Adrenal gland (tissue), 12 donors: ENCODE results near the gene SPON2. TPM values are rescaled to one million over a fixed set of nuclear protein-coding genes. Genes with fewer than 3 reads are reported as not detected.
A peak's percentile ranks its signal among the peaks of the same experiment; 100 is the strongest.

Experiments used
- DNase-seq, 7 donors: peaks; one replicate each; pipeline ENCODE4 v3.0.0-alpha.2; 2019 to 2020
- H3K27ac ChIP-seq, 5 donors: fragments of 200-600 bp; sonication (generic) in 4 of 5; 1 replicate in 3 of 5; 2 replicates in 2 of 5; pipeline versions ENCODE4 v1.5.1 to v1.8.0; 2016 to 2020; ENCODE audit warnings: mild to moderate bottlenecking in 1 of 5
- H3K27me3 ChIP-seq: fragments of 200-600 bp; 2 replicates; pipeline ENCODE4 v1.8.0; 2021
- H3K36me3 ChIP-seq, 2 donors: fragments of 200-600 bp; replicated peaks in 1 of 2; 1 replicate in 1 of 2; 2 replicates in 1 of 2; pipeline versions ENCODE4 v1.5.1 to v1.8.0; 2018 to 2022
- H3K4me1 ChIP-seq, 2 donors: fragments of 200-600 bp; replicated peaks in 1 of 2; 1 replicate in 1 of 2; 2 replicates in 1 of 2; pipeline versions ENCODE4 v1.5.1 to v1.8.0; 2018 to 2021
- H3K4me3 ChIP-seq, 4 donors: fragments of 200-600 bp; sonication (generic) in 3 of 4; one replicate each; pipeline ENCODE4 v1.5.1; 2016 to 2018
- H3K9me3 ChIP-seq, 3 donors: fragments of 200-600 bp; sonication (generic) in 1 of 3; replicated peaks in 1 of 3; 1 replicate in 2 of 3; 2 replicates in 1 of 3; pipeline versions ENCODE4 v1.5.1 to v1.8.0; 2016 to 2021
- POLR2A ChIP-seq, 2 donors: fragments of 450-650 bp; IDR thresholded peaks; one replicate each; pipeline ENCODE4 v1.6.1; 2017; ENCODE audit warnings: antibody characterized with exemption in 2 of 2, mild to moderate bottlenecking in 2 of 2, moderate library complexity in 1 of 2
- WGBS, 4 donors: extraction: QIAGEN DNeasy Blood & Tissue Kit in 2 of 4; methylation state at CpG; one replicate each; pipeline versions ENCODE4 v1.1.5 to v1.1.7; 2013 to 2017; 5-methylcytosine and 5-hydroxymethylcytosine counted together
- intact Hi-C, 2 donors: fragments of 100-400 bp; cut with DNase I; formaldehyde crosslinking; loops; one replicate each; pipeline versions ENCODE4 v1.14.1 to v1.15.0; 2022 to 2023
- polyA plus RNA-seq, 3 donors: library from polyadenylated mRNA; stranded (reverse); fragments of 200-250 nt in 2 of 3; fragments of 350-450 nt in 1 of 3; fragmentation: Illumina TruSeq in 1 of 3; extraction: RNeasy Lipid Tissue Mini Kit (QIAGEN cat#74804) in 1 of 3; gene quantifications; one replicate each; pipeline ENCODE4 v1.2.3, GENCODE V29; 2013 to 2014
- total RNA-seq, 9 donors: library from RNA; depleted of rRNA in 4 of 9; stranded (reverse); fragments of >200 nt in 4 of 9; fragments of 120-200 nt in 1 of 9; fragmentation: NEBNext Ultra II Directional in 1 of 9; extraction: Animal tissue kit (Norgen Biotek cat#: 25700) in 1 of 9; gene quantifications; one replicate each; pipeline versions ENCODE4 v1.1.0 to v1.2.4, GENCODE V29; 2013 to 2023
- TF ChIP-seq, protein P1 (sequence below), 6 experiments: fragments of 450-650 bp in 4 of 6; fragments of 200-600 bp in 2 of 6; sonication (generic) in 1 of 6; IDR thresholded peaks; 1 replicate in 5 of 6; 2 replicates in 1 of 6; pipeline versions ENCODE4 v1.5.1 to v1.8.0; 2016 to 2021; ENCODE audit warnings: antibody characterized with exemption in 6 of 6, mild to moderate bottlenecking in 2 of 6, moderate library complexity in 1 of 6
- donor health status: healthy with polysubstance abuse.
- donor health status: Bipolar disorder and iron deficiency.
- donor health status: DM: yes; HTN: yes; CAD: no.
- donor health status: DM: no; HTN: no; CAD: no.
- donor health status: DM: no; HTN: no; CAD: no.
- donor health status: DM: yes; HTN: yes; CAD: no.

SPON2 gene
- total and polyA plus RNA-seq, 12 donors, result 4.1 to 206 (median 73.3) TPM

DNA sequence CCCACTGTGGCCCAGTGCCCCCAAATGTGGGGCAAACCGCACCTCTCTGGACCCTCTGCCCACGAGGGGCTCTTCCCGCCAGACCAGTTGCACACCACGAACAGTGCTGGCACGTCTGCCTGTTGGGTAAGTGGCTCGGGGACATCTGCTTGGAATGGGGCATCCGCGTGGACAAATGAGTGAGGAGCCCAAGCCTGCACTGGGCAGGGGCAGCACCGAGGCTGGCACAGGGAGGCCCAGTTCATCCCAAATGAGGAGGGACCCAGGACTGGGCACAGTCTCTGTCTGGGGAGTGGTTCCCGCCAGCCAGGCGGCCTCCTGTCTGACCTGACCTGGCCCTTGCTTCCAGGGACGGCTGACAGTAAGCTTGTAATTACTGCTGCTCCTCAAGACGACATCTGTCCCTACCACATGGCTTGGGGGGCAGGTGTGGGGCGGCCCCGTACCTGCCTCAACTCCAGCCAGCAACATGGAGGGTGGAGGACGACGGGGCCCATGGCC is 3.2 kb downstream of the SPON2 start:
- intact Hi-C loops, result loop anchor here (5.0 kb wide), 2 partner anchors 78 to 98 kb away; partner anchors contain the start of gene CTBP1 (in 1 of the 2)
- peak overlapping the region in 1 of 5 donors; percentile 13 for H3K27ac ChIP-seq
- H3K4me1 ChIP-seq, result peaks cover 12 to 31% of the 10 kb centered on the region in 2 donors
- no peak for TF ChIP-seq POLR2A (IDR thresholded peaks at IDR 0.05)
- TF ChIP-seq, protein P1, sequence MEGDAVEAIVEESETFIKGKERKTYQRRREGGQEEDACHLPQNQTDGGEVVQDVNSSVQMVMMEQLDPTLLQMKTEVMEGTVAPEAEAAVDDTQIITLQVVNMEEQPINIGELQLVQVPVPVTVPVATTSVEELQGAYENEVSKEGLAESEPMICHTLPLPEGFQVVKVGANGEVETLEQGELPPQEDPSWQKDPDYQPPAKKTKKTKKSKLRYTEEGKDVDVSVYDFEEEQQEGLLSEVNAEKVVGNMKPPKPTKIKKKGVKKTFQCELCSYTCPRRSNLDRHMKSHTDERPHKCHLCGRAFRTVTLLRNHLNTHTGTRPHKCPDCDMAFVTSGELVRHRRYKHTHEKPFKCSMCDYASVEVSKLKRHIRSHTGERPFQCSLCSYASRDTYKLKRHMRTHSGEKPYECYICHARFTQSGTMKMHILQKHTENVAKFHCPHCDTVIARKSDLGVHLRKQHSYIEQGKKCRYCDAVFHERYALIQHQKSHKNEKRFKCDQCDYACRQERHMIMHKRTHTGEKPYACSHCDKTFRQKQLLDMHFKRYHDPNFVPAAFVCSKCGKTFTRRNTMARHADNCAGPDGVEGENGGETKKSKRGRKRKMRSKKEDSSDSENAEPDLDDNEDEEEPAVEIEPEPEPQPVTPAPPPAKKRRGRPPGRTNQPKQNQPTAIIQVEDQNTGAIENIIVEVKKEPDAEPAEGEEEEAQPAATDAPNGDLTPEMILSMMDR (IDR thresholded peaks at IDR 0.05), result no peak
- no peak overlapping the region for H3K4me3 ChIP-seq
- no peaks in the 10 kb centered on the region for H3K9me3 ChIP-seq
- no peak for DNase-seq
- peaks cover 22% of the 10 kb centered on the region for H3K27me3 ChIP-seq
- no peaks in the 10 kb centered on the region for H3K36me3 ChIP-seq
- WGBS, 4 donors, result 88 to 97% (median 92%) methylated on average over 7 to 17 of the region's 17 CpGs

DNA sequence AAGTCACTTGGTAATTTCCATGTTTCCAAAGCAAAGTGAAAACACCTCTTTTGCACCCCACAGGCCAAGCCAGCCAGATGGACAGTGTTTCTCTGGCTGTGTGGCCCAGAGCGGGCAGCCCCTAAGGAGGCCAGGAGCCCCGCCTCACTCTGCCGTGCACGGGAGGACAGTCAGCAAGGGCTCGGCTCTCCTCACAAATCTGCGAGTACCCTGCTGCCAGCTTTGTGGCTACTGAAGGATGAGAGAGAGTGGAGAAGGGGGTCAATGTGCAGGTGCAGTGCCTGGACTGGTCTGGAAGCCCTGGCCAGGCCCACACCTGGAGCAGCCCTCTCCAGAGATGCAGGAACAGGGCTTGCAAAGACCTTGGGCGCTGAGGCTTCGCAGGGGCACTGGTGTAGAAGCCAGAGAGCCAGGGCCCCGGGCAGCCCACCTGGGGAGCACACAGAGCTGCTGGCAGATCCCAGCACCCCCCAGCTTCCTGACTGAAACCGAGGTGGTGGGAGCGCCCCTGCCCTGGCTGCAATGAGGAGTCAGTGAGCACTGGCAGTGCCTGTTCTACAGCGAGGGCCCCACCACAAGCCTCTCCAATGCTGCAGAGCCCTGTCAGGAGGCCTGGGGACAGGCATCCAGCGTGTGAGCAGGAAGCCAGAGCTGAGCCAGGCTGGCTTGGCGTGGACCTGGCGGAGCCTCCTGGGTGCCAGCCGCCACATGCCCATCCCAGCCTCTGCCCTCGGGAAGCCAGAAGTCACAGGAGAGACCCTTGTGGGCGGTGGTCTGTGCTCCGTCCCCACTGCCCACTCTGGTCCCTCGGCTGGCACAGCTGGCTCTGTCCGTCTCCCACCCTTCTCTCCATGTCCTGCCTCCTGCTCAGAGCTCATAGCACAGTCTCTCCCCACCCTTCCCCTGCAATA is 3.9 kb downstream of the SPON2 start:
- no peak for TF ChIP-seq POLR2A (IDR thresholded peaks at IDR 0.05)
- TF ChIP-seq, protein P1 (IDR thresholded peaks at IDR 0.05), result no peak

DNA sequence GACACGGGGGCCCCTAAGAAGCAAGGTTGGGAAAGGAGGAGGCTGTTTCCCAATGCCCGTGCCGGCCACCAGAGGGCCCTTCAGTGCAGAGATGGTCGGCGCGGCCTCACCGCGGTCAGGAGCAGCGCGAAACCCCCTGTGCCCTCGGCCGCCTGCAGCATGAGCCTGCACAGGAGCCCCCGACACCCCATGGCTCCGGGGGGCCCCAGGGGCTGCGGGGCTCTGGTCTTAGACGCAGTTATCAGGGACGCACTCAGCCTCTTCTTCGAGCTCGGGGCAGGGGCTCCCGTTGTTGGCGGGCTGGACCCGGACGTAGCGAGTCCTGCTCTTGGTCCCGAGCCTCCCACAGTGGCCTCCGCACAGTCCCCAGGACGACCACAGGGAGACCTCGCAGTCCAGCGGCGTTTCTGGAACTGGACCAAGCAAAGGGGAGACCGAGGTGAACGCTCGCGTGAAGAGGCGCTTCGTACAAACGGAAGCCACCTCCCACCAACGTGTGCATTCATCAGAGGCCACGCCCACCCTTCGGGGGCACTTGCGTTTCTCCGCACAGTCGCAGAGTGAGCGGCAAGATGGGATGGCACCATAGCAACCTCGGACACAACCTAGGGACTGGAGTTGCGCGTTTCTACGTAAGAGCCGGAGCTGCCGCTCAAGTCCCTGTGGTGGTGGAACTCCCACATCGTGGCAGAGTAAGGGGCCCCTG is 5.0 kb downstream of the SPON2 start:
- peak; percentile 73 to 90 (median 83) for DNase-seq
- TF ChIP-seq, protein P1 (IDR thresholded peaks at IDR 0.05), result peak; percentile 76 to 93 (median 92)
- no peak for TF ChIP-seq POLR2A (IDR thresholded peaks at IDR 0.05)
- peak overlapping the region in 1 of 5 donors; percentile 24 for H3K27ac ChIP-seq
- H3K4me3 ChIP-seq, result peak overlapping the region in 2 of 4 donors; percentile 40 to 59
- H3K36me3 ChIP-seq, result no peaks in the 10 kb centered on the region
- intact Hi-C loops, result loop anchor here (5.0 kb wide), 2 partner anchors 80 to 100 kb away; partner anchors contain the start of gene CTBP1 (in 1 of the 2)
- H3K9me3 ChIP-seq, result no peaks in the 10 kb centered on the region
- peaks cover 21% of the 10 kb centered on the region for H3K27me3 ChIP-seq
- WGBS, 4 donors, result 0 to 10% (median 4%) methylated on average over 4 to 51 of the region's 51 CpGs
- peaks cover 12 to 29% of the 10 kb centered on the region in 2 donors for H3K4me1 ChIP-seq

More for the DNA sequence above, 3.9 kb downstream of the SPON2 start:
- intact Hi-C loops, result loop anchor here (5.0 kb wide), 2 partner anchors 79 to 99 kb away; partner anchors contain the start of gene CTBP1 (in 1 of the 2)
- WGBS, 4 donors, result 79 to 86% (median 84%) methylated on average over 15 to 21 of the region's 21 CpGs
- DNase-seq, result no peak
- no peak overlapping the region for H3K27ac ChIP-seq
- no peaks in the 10 kb centered on the region for H3K36me3 ChIP-seq
- peaks cover 22% of the 10 kb centered on the region for H3K27me3 ChIP-seq
- no peaks in the 10 kb centered on the region for H3K9me3 ChIP-seq
- H3K4me3 ChIP-seq, result peak overlapping the region in 1 of 4 donors; percentile 59
- peaks cover 12 to 31% of the 10 kb centered on the region in 2 donors for H3K4me1 ChIP-seq
